Activated naive CD8-positive, alpha-beta T cell treated with anti-CD3 and anti-CD28 coated beads, Interleukin-2, amount 10 ng/mL, durations not matched to agents 7 days and 5 days (primary cell): ENCODE results near the gene LCMT2. TPM values are rescaled to one million over a fixed set of nuclear protein-coding genes. Genes with fewer than 3 reads are reported as not detected.
"Not testable (repeated sequence)": the region's sequence is repeated elsewhere in the genome, so short reads cannot be mapped to it uniquely, and the experiment has no call there.

Experiments
- ATAC-seq: fragments of 150-1000 bp; cut with Tn5 transposase; one replicate; pipeline ENCODE4 v1.10.0; 2021; ENCODE audit warnings: low read depth, moderate library complexity
- POLR2A ChIA-PET: fragments of 350-600 bp; sonication (Branson Sonifier 250); formaldehyde crosslinking; loops from one replicate; lab custom pipeline; 2021; ENCODE audit warnings: antibody characterized with exemption; lab: Charles Lee
- DNase-seq: peaks from one replicate; pipeline ENCODE4 v3.0.0; 2021
- H3K27ac Mint-ChIP-seq: one replicate; pipeline ENCODE4 v1.8.0; 2022; ENCODE audit warnings: mild to moderate bottlenecking, mixed read lengths
- H3K27me3 Mint-ChIP-seq: one replicate; pipeline ENCODE4 v1.8.0; 2022; ENCODE audit warnings: mild to moderate bottlenecking, moderate library complexity, mixed read lengths
- H3K36me3 Mint-ChIP-seq: one replicate; pipeline ENCODE4 v1.8.0; 2021; ENCODE audit warnings: mild to moderate bottlenecking, mixed read lengths
- H3K4me1 Mint-ChIP-seq: one replicate; pipeline ENCODE4 v1.8.0; 2021; ENCODE audit warnings: mixed read lengths
- H3K4me3 Mint-ChIP-seq: one replicate; pipeline ENCODE4 v1.8.0; 2022; ENCODE audit warnings: mild to moderate bottlenecking, moderate library complexity, mixed read lengths
- H3K9me3 Mint-ChIP-seq: one replicate; pipeline ENCODE4 v1.8.0; 2021; ENCODE audit warnings: mixed read lengths
- total RNA-seq, 2 experiments: library from RNA; stranded (reverse); gene quantifications; one replicate each; pipeline ENCODE4 v1.2.3, GENCODE V29; 2021

LCMT2 gene
- total RNA-seq, 2 experiments from 2014 or later: 11.9 to 13.0 TPM

- Mint-ChIP-seq H3K4me1 (peaks cover 2% of the 10 kb centered on the region), H3K9me3 (no peaks in the 10 kb centered on the region), H3K4me3 (no peak overlapping the region), H3K36me3 (no peaks in the 10 kb centered on the region), H3K27ac (no peak overlapping the region), H3K27me3 (peaks cover 59% of the 10 kb centered on the region)
- POLR2A ChIA-PET: no interaction called here
- ATAC-seq (no peak), DNase-seq (no peak)
Observed at GRCh38 chr15:43294091-43294706, 36.2 kb downstream of the LCMT2 start.

DNA sequence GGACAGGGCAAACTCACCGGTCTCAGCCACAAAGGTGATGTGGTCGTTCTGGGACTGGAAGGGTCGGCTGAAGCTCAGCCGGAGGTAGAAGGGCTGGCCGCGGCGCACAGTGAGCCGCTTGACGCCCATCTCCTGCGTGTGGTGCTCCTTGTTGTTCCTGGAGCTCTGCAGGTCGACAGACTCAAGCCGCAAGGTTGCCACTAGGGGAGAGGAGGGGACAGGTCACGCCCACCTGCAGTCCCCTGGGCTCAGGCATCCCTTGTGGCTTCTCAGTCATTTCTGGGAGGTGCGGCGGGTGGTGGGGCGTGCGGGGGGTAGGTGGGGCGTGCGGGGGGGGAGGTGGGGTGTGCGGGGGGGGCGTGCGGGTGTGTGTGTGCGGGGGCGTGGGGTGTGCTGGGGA, 36.9 kb downstream of the LCMT2 start:
- Mint-ChIP-seq H3K36me3 (no peaks in the 10 kb centered on the region), H3K27me3 (peaks cover 57% of the 10 kb centered on the region), H3K4me1 (peaks cover 2% of the 10 kb centered on the region), H3K27ac (no peak overlapping the region), H3K4me3 (no peak overlapping the region), H3K9me3 (no peaks in the 10 kb centered on the region)
- no peak for DNase-seq
- ATAC-seq: no peak
- POLR2A ChIA-PET: no interaction called here

GRCh38 chr15:43292375-43293078, 37.8 kb downstream of the LCMT2 start:
- peaks cover 57% of the 10 kb centered on the region for H3K27me3 Mint-ChIP-seq
- no peaks in the 10 kb centered on the region for H3K36me3 Mint-ChIP-seq
- no peak overlapping the region for H3K27ac Mint-ChIP-seq
- H3K4me1 Mint-ChIP-seq: peaks cover 2% of the 10 kb centered on the region
- POLR2A ChIA-PET: interaction anchor here (0.5 kb wide), 1 partner anchor 526 kb away, joined by 6 read pairs; no protein-coding TSS in a partner anchor
- H3K9me3 Mint-ChIP-seq: no peaks in the 10 kb centered on the region
- no peak overlapping the region for H3K4me3 Mint-ChIP-seq
- no peak for DNase-seq
- no peak for ATAC-seq

GRCh38 chr15:43289656-43290055, 40.7 kb downstream of the LCMT2 start:
- H3K36me3 Mint-ChIP-seq, ATAC-seq, H3K4me1 Mint-ChIP-seq, H3K9me3 Mint-ChIP-seq, H3K4me3 Mint-ChIP-seq, DNase-seq, H3K27ac Mint-ChIP-seq, POLR2A ChIA-PET: not testable (repeated sequence)
- H3K27me3 Mint-ChIP-seq: peaks cover 40% of the 10 kb centered on the region

- Mint-ChIP-seq H3K9me3 (no peaks in the 10 kb centered on the region), H3K27ac (no peak overlapping the region), H3K36me3 (no peaks in the 10 kb centered on the region), H3K4me1 (peaks cover 7% of the 10 kb centered on the region), H3K27me3 (peaks cover 20% of the 10 kb centered on the region), H3K4me3 (no peak overlapping the region)
- ATAC-seq (no peak), DNase-seq (no peak)
- POLR2A ChIA-PET: no interaction called here
Observed at GRCh38 chr15:43287254-43287653, 43.1 kb downstream of the LCMT2 start.

DNA sequence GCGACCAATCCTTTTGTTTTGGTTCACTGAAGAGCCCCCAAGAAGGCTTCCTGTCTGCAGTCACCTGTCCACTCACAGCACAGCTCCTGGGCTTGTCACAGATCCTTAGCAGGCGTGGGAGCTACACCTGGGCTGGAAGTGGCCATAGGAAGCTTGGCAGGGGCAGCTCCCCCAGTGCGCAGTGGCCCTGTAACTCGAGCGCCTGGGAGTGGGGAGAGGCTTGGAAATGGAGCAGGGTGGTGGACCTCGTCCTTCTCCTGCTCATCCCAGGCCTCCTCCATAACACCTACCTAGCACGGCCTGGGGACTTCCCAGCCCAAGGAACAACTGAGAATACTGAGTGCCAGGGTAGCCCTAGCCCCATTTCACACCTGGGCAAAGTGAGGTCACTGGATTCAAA, 44.3 kb downstream of the LCMT2 start:
- POLR2A ChIA-PET: interaction anchor here (1.8 kb wide), 1 partner anchor 61 kb away, joined by 7 read pairs; no protein-coding TSS in a partner anchor
- DNase-seq (no peak), ATAC-seq (no peak)
- Mint-ChIP-seq H3K4me1 (peaks cover 7% of the 10 kb centered on the region), H3K27me3 (peaks cover 12% of the 10 kb centered on the region), H3K36me3 (no peaks in the 10 kb centered on the region), H3K4me3 (no peak overlapping the region), H3K9me3 (no peaks in the 10 kb centered on the region), H3K27ac (no peak overlapping the region)

- Mint-ChIP-seq H3K4me3 (no peak overlapping the region), H3K27me3 (peaks cover 8% of the 10 kb centered on the region), H3K36me3 (no peaks in the 10 kb centered on the region), H3K27ac (no peak overlapping the region), H3K4me1 (peaks cover 7% of the 10 kb centered on the region), H3K9me3 (no peaks in the 10 kb centered on the region)
- no peak for DNase-seq
- peak; percentile 50 for ATAC-seq
- POLR2A ChIA-PET: interaction anchor here (1.8 kb wide), 1 partner anchor 60 kb away, joined by 7 read pairs; no protein-coding TSS in a partner anchor
Observed at GRCh38 chr15:43285609-43286037, 44.8 kb downstream of the LCMT2 start.

- peaks cover 3% of the 10 kb centered on the region for H3K27me3 Mint-ChIP-seq
- peaks cover 7% of the 10 kb centered on the region for H3K4me1 Mint-ChIP-seq
- ATAC-seq: no peak
- no peak for DNase-seq
- no peaks in the 10 kb centered on the region for H3K9me3 Mint-ChIP-seq
- no peaks in the 10 kb centered on the region for H3K36me3 Mint-ChIP-seq
- H3K27ac Mint-ChIP-seq: no peak overlapping the region
- POLR2A ChIA-PET: no interaction called here
- H3K4me3 Mint-ChIP-seq: no peak overlapping the region
Observed at GRCh38 chr15:43283526-43283925, 46.8 kb downstream of the LCMT2 start.

DNA sequence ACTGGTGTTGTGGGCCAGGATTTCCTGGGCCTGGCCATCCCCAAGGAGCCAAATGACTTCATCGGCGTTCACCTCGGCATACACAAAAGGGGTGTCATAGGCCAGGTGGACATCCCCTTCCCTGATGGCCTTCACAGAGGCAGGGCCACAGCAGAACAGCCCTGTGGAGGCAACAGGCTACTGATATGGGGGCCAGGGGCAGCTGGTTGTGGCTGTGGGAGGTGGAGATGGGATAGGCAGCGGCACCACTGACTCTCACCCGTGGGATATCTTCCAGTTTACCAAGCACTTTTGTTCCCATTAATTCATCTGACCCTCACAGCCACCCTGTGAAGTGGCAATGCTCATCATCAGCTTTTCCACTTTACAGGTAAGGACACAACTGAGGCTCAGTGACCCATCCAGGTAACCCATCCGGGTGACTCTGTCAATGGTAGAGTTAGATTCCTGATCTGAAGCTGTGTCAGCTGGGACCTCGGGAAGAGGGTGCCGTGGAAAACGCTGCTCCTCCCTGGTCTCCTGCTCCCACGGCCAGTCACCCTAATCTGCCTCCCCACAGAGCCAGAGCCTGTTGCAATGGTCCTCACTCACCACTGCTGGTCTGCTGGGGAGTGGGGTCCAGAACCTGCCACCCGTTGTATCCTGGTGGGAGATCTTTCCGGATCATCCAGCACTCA, 48.3 kb downstream of the LCMT2 start:
- no peak for ATAC-seq
- Mint-ChIP-seq H3K4me1 (peaks cover 7% of the 10 kb centered on the region), H3K9me3 (no peaks in the 10 kb centered on the region), H3K4me3 (no peak overlapping the region), H3K36me3 (no peaks in the 10 kb centered on the region), H3K27ac (no peak overlapping the region), H3K27me3 (peaks cover 3% of the 10 kb centered on the region)
- no peak for DNase-seq
- POLR2A ChIA-PET: no interaction called here

DNA sequence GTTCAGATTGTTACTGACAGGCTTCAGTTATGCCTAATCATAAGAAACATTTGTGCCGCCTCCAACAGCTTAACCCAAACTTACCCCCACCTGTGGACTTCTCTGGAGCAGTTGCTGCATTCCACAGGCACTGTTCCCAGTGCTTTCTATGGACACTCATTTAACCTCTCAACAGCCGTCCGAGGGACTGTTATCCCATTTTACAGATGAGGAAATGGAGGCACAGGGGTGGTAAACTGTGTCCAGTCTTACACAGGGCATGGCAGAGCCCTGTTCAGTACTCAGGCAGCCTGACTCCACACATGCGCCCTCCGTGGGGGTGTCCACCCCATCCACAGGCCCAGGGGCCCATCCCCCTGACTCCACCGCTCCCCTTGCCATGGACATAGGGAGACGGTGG, 49.4 kb downstream of the LCMT2 start:
- DNase-seq: no peak
- ATAC-seq: no peak
- Mint-ChIP-seq H3K4me1 (peaks cover 7% of the 10 kb centered on the region), H3K27me3 (no peaks in the 10 kb centered on the region), H3K36me3 (no peaks in the 10 kb centered on the region), H3K27ac (no peak overlapping the region), H3K4me3 (no peak overlapping the region), H3K9me3 (no peaks in the 10 kb centered on the region)
- POLR2A ChIA-PET: no interaction called here

GRCh38 chr15:43279496-43279895, 50.9 kb downstream of the LCMT2 start:
- no peaks in the 10 kb centered on the region for H3K36me3 Mint-ChIP-seq
- no peaks in the 10 kb centered on the region for H3K9me3 Mint-ChIP-seq
- H3K4me3 Mint-ChIP-seq: no peak overlapping the region
- H3K27ac Mint-ChIP-seq: no peak overlapping the region
- H3K27me3 Mint-ChIP-seq: peaks cover 6% of the 10 kb centered on the region
- H3K4me1 Mint-ChIP-seq: peaks cover 4% of the 10 kb centered on the region
- ATAC-seq: no peak
- no peak for DNase-seq
- POLR2A ChIA-PET: no interaction called here

DNA sequence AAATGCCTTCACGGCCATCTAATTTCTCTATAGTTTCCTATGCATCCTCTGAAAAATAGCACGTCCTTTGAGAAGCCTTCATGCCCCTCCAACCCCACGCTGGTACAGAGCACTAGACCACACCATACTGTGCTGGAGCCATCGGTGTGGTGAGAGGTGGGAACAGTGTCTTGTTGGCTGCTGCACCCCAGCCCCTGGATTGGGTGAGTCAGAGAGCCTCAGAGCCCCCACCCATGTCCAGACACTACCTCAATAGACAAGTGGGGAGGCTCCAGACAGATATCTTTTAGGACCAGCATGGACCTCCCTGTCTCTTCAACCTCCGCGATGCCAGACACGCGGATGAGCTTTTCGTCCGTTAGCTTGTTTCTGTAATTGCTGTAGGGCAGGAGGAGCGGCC, 51.5 kb downstream of the LCMT2 start:
- Mint-ChIP-seq H3K27ac (no peak overlapping the region), H3K9me3 (no peaks in the 10 kb centered on the region), H3K36me3 (no peaks in the 10 kb centered on the region), H3K4me1 (no peaks in the 10 kb centered on the region), H3K4me3 (no peak overlapping the region), H3K27me3 (peaks cover 6% of the 10 kb centered on the region)
- POLR2A ChIA-PET: no interaction called here
- ATAC-seq: no peak
- DNase-seq: no peak

DNA sequence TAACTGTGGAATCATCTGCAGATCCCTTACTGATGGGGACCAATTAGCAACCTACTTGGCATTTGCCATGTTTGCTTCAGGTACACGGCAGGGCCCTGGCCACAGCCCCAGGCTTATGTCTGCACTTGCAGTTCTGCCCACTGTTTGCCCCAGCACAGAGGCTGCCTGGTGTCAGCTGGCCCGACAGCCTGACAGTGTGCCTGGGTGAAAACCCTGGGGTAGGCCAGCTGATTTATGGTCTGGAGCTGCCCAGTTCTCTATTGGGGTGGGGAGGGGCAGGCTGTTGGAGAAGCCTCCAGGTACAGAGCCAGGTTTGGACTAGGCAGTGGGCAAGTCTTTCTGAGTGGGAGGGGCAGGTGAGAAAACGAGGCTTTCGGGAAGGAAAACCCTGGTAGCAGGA, 52.5 kb downstream of the LCMT2 start:
- H3K27me3 Mint-ChIP-seq: peaks cover 6% of the 10 kb centered on the region
- H3K4me1 Mint-ChIP-seq: no peaks in the 10 kb centered on the region
- no peak overlapping the region for H3K4me3 Mint-ChIP-seq
- no peak overlapping the region for H3K27ac Mint-ChIP-seq
- H3K36me3 Mint-ChIP-seq: no peaks in the 10 kb centered on the region
- no peak for DNase-seq
- POLR2A ChIA-PET: no interaction called here
- ATAC-seq: no peak
- no peaks in the 10 kb centered on the region for H3K9me3 Mint-ChIP-seq
